ENCODE measurements around the gene GRAMD1A.
A peak's percentile ranks its signal among the peaks of the same experiment; 100 is the strongest.
"Not testable (repeated sequence)": the region's sequence is repeated elsewhere in the genome, so short reads cannot be mapped to it uniquely, and the experiment has no call there.

Gene GRAMD1A

DNA sequence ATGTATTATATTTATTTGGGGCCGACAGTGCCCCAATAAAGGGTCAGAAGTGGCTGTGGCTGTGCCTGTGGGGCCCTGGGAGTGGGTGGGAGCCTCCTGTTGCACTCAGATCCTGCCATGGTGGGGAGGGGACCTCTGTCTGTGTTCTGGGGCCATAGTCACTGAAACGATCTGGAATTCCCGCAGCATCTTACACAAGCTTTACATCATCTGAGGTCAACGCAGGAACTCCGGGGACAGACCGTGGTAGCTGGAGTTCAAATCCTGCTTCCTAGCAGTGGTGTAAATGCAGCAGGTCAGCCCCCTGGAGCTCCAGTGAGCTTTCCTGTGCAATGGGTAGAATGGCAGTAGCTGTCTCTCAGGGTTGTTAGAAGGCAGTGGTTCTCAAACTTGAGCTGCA lies 26.3 kb downstream of the GRAMD1A start:
- intact Hi-C loops (cut with DNase I; ENCODE audit: low total_unique reads) = no loop called here
- Histone ChIP-seq H3K9me3 (no peaks in the 10 kb centered on the region), H3K36me3 (peaks cover 36 to 70% (median 60%) of the 10 kb centered on the region in 3 donors), H3K4me1 (peaks cover 0 to 16% (median 9%) of the 10 kb centered on the region in 4 donors), H3K4me3 (no peak overlapping the region), H3K27ac (no peak overlapping the region), H3K27me3 (no peaks in the 10 kb centered on the region)
- no peak for DNase-seq
- TF ChIP-seq, protein P1, sequence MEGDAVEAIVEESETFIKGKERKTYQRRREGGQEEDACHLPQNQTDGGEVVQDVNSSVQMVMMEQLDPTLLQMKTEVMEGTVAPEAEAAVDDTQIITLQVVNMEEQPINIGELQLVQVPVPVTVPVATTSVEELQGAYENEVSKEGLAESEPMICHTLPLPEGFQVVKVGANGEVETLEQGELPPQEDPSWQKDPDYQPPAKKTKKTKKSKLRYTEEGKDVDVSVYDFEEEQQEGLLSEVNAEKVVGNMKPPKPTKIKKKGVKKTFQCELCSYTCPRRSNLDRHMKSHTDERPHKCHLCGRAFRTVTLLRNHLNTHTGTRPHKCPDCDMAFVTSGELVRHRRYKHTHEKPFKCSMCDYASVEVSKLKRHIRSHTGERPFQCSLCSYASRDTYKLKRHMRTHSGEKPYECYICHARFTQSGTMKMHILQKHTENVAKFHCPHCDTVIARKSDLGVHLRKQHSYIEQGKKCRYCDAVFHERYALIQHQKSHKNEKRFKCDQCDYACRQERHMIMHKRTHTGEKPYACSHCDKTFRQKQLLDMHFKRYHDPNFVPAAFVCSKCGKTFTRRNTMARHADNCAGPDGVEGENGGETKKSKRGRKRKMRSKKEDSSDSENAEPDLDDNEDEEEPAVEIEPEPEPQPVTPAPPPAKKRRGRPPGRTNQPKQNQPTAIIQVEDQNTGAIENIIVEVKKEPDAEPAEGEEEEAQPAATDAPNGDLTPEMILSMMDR (IDR thresholded peaks at IDR 0.05) = no peak

DNA sequence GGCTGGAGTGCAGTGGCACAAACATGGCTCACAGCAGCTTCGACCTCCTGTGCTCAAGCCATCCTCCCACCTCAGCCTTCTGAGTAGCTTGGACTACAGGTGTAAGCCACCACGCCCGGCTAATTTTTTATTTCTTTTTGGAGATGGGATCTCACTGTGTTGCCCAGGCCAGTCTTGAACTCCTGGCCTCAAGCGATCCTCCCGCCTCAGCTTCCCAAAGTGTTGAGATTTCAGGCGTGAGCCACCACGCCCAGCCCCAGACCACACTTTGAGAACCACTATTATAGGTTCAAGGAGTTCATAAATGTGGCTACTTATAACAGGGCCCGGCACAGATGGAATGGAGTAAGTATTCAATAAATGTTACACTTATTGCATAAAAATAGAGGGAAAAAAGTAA lies 26.9 kb downstream of the GRAMD1A start:
- Histone ChIP-seq H3K9me3 (no peaks in the 10 kb centered on the region), H3K27ac (no peak overlapping the region), H3K4me3 (no peak overlapping the region), H3K36me3 (peaks cover 32 to 64% (median 55%) of the 10 kb centered on the region in 3 donors), H3K27me3 (no peaks in the 10 kb centered on the region), H3K4me1 (peaks cover 0 to 21% (median 11%) of the 10 kb centered on the region in 4 donors)
- TF ChIP-seq, protein P1 (IDR thresholded peaks at IDR 0.05) = no peak
- intact Hi-C loops (cut with DNase I; ENCODE audit: low total_unique reads) = no loop called here
- no peak for DNase-seq

DNA sequence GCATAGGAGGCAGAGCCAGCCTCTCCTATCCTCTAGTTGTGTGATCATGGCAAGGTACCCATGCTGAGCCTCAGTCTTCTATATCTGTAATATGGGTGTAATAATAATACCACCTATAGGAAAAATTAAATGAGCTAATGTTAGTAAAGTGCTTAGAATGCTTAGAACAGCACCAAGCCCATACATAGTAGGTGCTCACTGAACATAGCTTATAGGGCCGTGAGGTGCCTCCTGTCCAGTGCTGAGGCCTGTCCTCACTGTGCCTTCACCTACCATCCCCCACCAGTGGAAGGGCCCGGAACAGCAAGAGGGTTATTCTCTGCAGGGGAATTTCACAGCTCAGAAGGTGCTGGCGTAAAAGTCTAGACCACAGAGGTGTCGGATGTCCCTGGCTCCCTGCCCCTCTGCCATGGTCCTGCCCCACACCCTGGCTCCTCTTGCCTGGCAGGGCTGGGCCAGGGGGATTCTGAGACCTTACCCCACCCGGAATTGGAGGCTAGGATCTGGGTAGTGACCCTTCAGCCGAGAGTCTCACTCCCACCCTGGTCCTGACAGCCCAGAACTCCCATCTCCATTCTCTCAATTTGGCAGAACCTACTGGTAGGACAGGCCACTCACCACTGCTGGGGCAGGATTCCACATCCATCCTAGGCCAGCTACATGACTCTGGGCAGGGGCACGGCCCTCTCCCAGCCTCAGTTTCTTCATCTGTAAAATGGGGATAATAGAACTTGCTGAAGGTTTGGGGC lies 27.9 kb downstream of the GRAMD1A start:
- H3K36me3 ChIP-seq = peaks cover 22 to 54% (median 45%) of the 10 kb centered on the region in 3 donors
- TF ChIP-seq, protein P1 (IDR thresholded peaks at IDR 0.05) = no peak
- H3K4me3 ChIP-seq = no peak overlapping the region
- H3K4me1 ChIP-seq = peaks cover 0 to 21% (median 11%) of the 10 kb centered on the region in 4 donors
- H3K9me3 ChIP-seq = no peaks in the 10 kb centered on the region
- intact Hi-C loops (cut with DNase I; ENCODE audit: low total_unique reads) = no loop called here
- DNase-seq = no peak
- no peak overlapping the region for H3K27ac ChIP-seq
- H3K27me3 ChIP-seq = no peaks in the 10 kb centered on the region

DNA sequence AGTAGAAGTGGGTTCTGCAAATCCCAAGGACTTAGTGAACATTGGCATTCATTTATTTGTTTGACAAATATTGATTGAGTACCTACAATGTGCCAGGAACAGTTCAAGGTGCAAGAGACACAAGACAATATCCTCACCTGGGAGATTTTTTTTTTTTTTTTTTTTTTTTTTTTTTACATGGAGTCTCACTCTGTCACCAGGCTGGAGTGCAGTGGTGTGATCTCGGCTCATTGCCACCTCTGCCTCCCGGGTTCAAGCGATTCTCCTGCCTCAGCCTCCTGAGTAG lies 28.4 kb downstream of the GRAMD1A start:
- H3K36me3 ChIP-seq = peaks cover 17 to 51% (median 45%) of the 10 kb centered on the region in 3 donors
- DNase-seq; H3K27me3 ChIP-seq; H3K9me3 ChIP-seq; intact Hi-C loops (cut with DNase I; ENCODE audit: low total_unique reads); H3K27ac ChIP-seq; H3K4me3 ChIP-seq: not testable (repeated sequence)
- H3K4me1 ChIP-seq = peaks cover 0 to 21% (median 11%) of the 10 kb centered on the region in 4 donors

DNA sequence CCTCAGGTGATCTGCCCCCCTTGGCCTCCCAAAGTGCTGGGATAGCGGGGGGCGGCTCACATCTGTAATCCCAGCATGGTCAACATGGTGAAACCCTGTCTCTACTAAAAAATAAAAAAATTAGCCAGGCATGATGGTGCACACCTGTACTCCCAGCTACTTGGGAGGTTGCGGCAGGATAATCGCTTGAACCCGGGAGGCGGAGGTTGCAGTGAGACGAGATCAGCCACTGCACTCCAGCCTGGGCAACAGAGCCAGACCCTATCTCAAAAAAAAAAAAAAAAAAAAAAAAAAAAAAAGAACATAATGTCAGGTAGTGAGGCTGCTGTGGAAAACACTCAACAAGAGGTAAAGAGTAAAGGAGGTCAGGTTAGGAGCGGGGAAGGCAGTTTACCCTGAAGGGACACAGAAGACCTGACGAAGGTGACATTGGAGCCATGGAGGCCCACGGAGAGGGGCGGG lies 29.2 kb downstream of the GRAMD1A start:
- H3K4me3 ChIP-seq; DNase-seq; H3K27me3 ChIP-seq; intact Hi-C loops (cut with DNase I; ENCODE audit: low total_unique reads); H3K9me3 ChIP-seq; H3K27ac ChIP-seq: not testable (repeated sequence)
- Histone ChIP-seq H3K36me3 (peaks cover 13 to 51% (median 41%) of the 10 kb centered on the region in 3 donors), H3K4me1 (peaks cover 0 to 21% (median 11%) of the 10 kb centered on the region in 4 donors)

DNA sequence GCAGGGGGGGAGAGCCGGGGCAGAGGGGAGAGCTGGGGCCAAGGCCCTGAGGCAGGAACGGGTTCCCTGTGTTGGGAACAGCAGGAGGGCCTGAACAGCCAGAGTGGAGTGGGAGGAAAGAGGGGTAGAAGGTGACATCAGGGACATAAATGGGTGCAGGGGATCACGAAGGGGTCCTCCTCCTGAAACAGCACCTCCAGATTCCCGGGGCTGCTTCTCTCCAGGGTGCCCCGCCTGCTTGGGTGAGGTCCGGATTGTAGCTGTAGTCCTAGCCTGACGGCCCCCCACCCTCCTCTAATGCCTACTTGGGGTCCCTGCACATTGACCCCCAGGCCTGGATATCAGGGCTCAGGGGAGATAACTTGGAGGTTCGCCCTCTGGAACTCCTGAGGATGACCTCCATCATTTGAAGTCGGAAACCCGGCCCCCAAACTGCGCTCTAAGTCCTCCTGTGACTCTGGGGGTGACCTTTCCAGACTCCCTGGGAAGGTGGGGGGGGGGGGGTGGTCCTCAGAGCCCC lies 29.7 kb downstream of the GRAMD1A start:
- Histone ChIP-seq H3K27me3 (no peaks in the 10 kb centered on the region), H3K4me1 (peaks cover 0 to 21% (median 11%) of the 10 kb centered on the region in 4 donors), H3K9me3 (no peaks in the 10 kb centered on the region), H3K36me3 (peaks cover 10 to 48% (median 36%) of the 10 kb centered on the region in 3 donors), H3K4me3 (peak overlapping the region; percentile 58 to 70), H3K27ac (peak overlapping the region; percentile 32)
- intact Hi-C loops (cut with DNase I; ENCODE audit: low total_unique reads) = no loop called here
- no peak for DNase-seq
- TF ChIP-seq, protein P1 (IDR thresholded peaks at IDR 0.05) = no peak

Measured in tibial artery (tissue), 4 donors.